NCI-H2171 (cell line): ENCODE measurements around the gene DRGX.

Experiments
- DNase-seq: peaks from one replicate; lab custom pipeline; 2025; lab: John Stamatoyannopoulos, UW

The DRGX gene

DNA sequence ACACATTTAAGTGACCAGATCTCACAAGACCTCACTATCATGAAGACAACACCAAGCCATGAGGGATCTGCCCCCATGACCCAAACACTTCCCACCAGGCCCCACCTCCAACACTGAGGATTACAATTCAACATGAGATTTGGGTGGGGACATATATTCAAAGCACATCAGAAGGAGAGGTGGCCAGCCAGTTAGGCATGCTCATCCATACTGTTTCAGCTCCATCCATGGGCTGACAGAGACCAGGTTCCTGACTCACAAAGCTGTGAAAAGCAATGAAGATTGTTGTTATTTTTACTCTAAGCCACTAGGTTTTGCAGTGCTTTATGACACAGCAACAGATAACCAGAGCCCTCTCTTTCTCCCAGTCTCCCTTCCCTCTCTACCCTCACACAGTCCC, 60.9 kb downstream of the DRGX start:
- DNase-seq = no peak

DNA sequence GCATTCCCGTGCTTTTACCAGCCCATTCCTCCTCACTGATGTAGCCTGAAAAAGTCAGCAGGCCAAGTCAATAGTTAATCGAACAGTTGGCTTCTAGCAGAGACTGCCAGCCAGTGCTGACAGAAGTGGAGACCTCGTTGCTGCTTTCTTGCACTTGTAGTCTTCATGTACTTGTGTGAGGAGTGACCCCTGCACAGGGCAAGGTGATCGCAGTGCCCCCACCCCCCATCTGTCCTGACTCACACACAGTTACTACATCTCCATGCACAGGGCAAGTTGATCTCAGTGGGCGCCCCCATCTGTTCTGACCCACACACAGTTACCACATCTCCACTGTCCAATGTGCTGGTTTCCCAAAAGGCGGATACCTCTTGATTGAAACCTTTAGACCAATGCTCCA, 62.7 kb downstream of the DRGX start:
- DNase-seq = no peak

- DNase-seq = no peak
Measured at GRCh38 chr10:49332768-49333167, 63.1 kb downstream of the DRGX start.

DNA sequence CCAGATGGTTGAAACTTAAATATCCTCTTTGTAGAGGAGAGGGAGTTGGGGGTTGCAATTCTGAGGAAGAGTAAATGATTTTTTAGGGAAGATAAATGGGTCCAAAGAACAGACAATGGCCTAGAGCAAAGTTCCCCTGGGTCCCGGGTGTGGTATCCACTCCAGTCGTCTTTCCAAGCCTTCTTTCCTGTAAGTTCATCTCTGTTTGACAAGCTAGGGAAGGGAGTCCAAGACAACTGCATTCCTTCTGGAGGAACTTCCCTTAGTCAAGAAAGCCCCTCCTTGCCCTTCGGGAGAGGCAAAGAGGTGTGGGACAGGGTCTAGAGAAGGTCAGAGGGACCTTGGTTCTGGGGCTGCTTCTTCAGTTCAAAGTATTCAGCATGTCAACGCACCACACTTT, 63.6 kb downstream of the DRGX start:
- no peak for DNase-seq

DNA sequence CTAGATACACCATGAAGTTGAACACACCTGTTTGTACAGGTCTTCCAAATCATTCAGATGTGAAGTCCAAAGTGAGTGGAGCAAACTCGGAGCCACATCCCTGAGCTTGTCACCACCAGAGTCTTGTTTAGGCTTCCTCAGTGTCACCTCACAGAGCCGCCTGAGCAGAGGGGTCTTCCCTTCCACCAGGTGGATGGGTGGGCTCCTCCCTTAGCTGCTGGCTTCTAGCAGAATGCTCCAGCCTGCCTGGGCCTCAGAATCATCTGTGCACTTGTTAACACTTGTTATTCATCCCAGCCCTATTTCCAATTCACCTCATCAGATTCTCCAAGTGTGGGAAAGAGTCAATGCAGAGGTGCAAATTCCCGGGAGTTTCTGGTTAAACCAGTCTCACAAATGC, 64.5 kb downstream of the DRGX start:
- DNase-seq = no peak

GRCh38 chr10:49330127-49330665, 65.7 kb downstream of the DRGX start:
- DNase-seq = no peak

DNA sequence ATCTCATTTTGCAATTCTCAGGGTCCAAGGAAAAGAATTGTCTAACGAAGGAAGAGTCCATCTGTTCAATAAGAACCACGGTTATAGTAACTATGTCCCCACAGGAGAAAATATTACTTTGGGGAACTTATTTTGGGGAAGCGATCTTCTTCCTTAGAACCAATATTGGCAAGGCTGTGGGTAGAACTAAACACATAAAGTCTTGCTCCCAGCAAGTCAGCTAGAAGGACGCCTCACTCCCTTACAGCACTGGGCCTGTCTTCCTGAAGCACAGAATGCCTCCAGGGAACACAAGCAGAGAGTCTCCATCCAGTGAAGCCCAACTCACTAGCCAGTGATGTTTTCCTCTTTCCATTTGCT, 66.8 kb downstream of the DRGX start:
- DNase-seq = no peak

DNA sequence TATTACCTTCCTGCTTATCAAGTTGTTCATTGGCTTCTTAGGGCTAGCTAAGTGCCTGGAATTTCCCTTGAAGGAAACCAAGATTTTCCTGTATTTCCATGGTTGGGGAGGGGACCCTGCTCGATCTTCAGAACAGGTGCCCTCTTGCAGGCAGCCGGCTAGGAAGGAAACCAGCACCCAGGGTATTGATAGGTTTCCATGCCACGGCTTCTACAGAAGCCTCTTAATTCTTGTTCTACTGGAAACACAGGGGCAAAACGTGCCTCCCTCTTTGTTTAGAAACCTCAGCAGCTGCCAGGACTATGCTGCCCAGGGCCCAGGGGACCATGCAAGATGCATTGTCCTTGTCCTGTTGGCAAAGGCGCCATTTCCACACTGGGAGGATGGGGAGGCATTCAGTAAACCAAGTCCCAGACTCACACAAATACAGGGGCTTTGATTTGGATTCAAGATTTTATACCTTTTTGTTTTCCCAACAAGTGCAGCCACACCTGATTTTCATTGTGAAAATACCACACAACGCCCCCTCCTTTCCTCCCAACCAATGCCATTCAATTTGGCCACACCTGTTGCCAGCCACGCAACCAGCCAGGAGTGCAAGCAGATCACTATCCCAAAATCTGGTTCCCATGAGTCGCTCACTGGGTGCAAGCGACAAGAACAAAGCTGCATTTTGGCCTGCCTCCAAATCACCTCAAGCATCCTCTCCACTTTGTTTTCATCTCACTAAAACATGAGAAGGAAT, 67.3 kb downstream of the DRGX start:
- DNase-seq = no peak

DNA sequence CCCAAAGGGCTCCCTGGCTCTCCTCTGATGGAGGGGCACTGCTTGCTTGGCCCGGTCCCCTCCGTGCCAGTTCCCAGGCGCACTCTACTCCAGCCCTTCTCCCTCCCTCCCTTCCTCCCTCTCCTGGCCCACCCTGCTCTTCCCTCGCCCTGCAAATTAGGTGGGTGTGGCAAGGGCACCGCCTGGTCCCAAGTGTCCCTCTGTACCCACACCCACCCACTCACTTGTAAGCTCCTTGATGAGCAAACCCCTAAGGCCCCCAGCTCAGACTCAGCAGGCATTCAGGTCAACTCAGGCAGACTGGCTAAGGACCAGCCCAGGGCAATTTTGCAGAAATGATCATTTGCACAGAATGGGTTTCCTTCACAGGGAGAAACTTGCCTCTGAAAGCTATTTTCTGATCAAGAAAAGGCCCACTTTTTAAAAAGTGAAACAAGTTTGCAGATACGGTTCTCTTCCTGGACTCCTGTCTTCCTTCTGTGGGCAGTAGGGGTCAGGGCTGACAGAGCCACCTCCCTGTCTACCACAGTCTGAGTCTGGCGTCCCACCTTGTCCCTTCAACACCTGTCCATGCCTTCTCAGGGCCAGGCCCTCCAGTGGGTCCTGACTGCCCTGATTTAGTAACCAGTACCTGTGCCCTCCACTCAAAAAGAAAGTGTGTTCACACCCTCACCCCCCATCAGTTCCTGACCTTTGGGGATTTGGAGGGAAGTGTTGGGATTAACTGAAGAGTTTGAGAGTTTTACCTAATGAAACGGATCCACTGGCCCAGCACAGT, 68.7 kb downstream of the DRGX start:
- no peak for DNase-seq

DNA sequence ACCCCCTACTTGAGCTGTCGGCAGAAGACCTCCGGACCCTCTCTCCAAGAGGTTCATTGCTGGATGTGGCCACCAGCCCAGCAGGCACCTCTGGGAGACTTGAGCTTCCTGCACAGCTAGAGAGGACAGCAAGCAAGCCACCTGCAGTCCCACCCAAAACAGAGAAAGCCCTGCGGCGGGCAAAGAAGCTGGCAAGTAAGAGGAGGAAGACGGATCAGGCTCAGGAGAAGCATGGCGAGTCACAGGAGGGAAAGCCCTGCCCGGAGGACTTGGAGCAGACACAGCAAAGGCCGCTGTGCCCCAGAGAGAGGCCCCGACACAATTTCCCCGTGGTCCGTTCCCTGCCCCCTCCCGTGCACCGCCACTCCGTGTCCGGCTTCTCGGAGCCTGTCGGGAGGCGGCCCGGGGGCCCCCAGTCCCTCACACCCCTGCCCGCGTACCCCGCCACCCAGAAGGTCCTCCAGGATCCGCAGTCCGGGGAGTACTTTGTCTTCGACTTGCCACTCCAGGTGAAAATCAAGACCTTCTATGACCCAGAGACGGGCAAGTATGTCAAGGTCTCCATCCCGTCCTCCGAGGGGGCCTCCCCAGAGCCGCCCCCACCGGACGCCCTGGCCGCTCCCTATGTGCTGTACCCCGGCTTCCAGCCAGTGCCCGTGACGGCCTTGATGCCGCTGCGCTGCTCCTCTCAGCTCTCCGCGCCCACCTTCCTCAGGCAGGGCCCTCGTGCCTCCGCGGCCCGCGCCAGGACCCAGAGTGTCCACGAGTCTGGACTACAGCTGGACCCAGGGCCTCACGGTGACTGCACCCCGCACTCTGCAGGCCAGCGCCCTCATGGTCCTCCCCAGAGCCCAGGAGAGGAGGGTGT, 69.7 kb downstream of the DRGX start:
- DNase-seq = no peak

GRCh38 chr10:49325131-49325915, 70.6 kb downstream of the DRGX start:
- no peak for DNase-seq

GRCh38 chr10:49324711-49325110, 71.2 kb downstream of the DRGX start:
- DNase-seq = no peak

DNA sequence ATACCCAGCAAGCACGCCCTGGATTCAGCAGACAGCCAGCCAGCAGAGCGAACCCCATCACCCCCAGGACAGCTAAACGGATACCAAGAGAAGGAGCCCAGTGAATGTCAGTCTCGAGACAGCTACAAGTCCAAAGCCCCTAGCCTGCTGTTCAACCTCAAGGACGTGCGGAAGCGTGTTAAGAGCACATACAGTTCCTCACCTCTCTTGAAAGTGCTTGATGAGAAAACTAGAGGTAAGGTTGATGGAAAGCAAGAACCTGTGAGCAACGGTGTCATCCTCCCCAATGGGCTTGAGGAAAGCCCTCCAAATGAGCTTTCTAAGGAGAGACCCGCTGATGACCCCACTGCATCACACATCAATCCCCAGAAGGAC, 72.0 kb downstream of the DRGX start:
- DNase-seq = no peak

DNA sequence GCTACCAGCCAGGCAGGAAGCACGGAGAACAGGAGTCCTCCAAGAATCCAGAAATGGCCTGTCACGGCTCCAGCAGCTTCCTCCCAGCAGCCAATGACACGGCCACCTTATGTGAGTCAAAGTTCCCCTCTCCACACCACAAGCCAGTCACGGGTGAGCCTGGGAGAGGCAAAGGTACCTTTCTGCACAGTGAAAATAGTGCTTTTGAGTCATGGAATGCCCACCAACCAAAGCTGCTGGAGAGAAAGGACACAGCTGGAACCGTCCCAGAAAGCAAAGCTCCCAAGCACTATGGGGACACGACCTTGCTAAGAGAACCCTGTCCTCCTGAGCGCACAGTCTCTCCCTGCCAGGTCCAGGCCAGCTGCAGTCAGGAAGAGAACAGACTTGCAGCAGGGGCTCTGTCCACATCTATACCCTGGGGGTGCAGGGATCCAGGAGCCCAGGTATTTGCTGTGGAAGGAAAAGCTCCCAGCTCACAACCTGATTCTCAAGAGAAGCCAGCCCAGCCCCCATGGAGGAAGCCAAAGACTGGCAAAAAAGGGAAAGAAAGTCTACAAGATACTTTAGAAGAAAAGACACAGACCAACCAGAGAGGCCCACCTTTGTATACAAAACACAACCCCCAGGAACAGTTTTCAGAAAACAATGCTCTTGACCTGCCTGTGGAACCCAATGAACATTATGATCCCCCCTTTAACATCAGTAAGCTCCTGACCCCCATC, 72.6 kb downstream of the DRGX start:
- DNase-seq = no peak

GRCh38 chr10:49322371-49323170, 73.3 kb downstream of the DRGX start:
- no peak for DNase-seq

- no peak for DNase-seq
Measured at GRCh38 chr10:49321021-49321420, 74.9 kb downstream of the DRGX start.

DNA sequence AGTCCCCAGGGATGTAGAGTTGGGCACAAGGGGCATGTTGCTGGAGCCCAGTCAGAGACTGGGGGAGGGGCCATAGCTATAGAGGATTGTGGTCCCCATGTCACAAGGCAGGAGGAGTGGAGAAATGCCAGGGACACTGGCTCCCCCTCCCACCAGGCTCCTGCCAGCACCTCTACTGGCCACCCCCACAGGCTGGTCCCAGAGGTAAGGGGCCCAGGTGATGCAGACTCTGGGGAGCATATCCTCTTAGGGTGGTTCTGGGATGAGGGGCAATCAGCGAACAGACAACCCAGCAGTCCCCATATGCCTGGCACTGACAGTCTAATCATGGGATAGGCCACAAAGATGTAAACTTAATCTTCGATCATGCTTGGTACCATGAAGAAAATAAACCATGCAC, 75.7 kb downstream of the DRGX start:
- no peak for DNase-seq

DNA sequence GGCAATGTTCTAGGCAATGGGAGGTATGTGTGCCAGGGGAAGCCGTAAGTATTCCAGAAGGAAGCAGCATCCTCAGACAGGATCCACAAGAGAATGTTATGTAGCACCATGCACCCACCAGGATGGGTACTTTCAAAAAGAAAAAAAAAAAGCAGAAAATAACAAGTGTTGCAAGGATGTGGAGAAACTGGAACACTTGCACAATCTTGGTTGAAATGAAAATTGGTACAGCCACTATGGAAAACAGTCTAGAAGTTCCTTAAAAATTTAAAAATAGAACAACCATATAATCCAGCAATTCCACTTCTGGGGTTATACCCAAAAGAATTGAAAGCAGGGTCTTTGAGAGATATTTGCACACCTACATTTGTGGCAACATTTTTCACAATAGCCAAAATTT, 76.7 kb downstream of the DRGX start:
- DNase-seq = no peak

- no peak for DNase-seq
Measured at GRCh38 chr10:49318755-49319154, 77.1 kb downstream of the DRGX start.

DNA sequence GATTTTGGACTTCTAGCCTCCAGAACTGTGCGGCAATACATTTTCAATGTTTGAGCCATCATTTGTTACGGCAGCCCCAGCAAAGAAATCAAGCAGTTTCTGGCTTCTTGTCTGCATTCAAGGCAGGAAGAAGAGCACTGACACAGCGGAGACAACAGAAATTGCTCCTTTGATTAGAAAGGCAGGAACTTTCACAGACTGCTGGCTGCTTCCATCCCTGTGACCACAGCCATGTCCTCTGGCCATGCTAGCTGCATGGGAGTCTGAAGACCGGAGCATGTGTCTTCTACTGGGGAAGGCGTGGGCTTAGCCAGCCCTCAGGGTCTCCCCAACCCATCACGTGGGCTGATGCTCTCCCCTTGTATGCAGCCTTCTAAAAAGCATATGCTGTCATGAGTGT, 77.9 kb downstream of the DRGX start:
- no peak for DNase-seq
